ENCODE results near the gene SLC6A12. TPM values are rescaled to one million over a fixed set of nuclear protein-coding genes. Genes with fewer than 3 reads are reported as not detected.

SLC6A12 gene
- total RNA-seq, 4 donors from 2014 or later: 0.57 TPM; not detected in 3

DNA sequence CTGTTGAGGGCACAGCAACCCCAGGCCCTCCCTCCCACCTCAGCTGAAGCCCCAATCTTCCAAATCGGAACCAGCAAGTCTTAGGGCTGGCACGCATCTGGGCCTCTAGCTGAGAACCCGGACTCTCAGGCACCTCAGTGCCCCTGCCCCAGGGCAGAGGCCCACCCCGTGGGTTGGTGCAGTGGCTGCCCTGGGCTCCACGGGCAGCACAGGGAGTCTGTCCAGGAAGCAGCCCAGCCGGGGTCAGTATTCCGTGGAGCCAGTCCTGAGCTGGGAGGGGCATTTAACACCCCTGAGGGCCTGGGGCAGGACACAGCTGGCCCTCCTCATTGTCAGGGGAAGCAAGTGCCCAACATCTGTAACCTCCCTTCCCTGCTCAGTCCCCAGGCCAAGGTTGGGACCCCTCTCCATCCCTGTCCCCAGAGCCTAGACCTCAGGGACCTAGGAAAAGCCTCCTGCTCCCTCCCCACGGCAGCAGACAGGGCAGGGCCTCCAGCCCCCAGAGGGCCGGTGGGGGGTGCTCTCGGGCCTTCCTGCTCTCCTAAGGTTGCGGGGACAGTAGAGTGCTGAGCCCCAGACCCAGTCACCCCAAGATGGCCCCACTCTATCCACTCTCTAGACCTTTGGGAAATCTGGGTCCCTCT lies 36.5 kb downstream of the SLC6A12 start:
- Histone ChIP-seq H3K9me3 (no peaks in the 10 kb centered on the region), H3K4me3 (no peak overlapping the region), H3K36me3 (no peaks in the 10 kb centered on the region), H3K27me3 (peaks cover 0 to 69% (median 0%) of the 10 kb centered on the region in 4 donors), H3K27ac (no peak overlapping the region), H3K4me1 (peaks cover 13 to 56% (median 16%) of the 10 kb centered on the region in 3 donors)
- TF ChIP-seq POLR2A (IDR thresholded peaks at IDR 0.05): no peak
- intact Hi-C loops (cut with DNase I): no loop called here
- DNase-seq: no peak
- WGBS, 2 donors: 33% methylated on average over 1 of the region's 11 CpGs; no CpG with 5 or more reads in 1 of the 2 donors

DNA sequence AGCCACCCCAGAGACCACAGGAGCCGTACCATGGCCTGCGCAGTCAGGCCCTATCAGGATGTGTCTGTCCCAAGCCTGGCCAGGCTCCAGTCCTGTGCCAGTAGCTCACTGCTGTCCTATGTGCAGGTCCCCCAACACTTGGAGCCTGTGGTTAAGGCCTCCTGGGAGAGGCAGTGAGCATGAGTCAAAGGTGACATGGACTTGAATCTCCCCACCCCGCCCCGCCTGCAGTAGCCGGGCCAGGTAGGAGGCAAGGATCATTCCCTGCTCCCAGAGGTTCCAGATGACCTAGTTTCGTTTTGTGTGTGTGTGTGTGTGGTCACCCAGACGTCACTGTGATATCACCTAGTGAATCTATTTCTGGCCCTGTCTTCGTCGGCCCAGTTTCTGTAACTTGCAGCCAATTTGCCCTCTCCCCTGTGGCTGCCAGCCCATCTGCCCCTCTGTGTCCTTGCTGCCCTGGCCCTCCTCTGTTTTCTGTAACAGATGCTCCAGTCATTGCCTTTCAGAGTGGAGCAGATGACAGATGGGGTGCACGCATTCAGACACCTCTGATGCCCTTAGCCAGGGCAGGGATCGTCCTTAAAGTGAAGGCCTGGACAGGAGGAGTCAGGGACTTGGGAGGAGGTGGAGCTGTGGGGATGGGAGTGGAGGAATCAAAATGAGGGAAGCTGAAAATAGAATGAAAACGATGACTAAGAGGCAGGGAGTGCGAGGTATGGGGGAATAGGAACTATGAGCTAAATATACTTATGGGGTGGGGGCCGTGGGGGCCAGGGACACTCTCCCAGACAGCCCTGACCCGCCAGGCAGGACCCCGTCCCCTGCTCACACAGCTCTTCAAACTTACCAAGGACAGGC lies 37.4 kb downstream of the SLC6A12 start:
- Histone ChIP-seq H3K9me3 (no peaks in the 10 kb centered on the region), H3K4me1 (peaks cover 13 to 61% (median 23%) of the 10 kb centered on the region in 3 donors), H3K27ac (peak overlapping the region in 1 of 4 donors; percentile 5), H3K27me3 (peaks cover 0 to 69% (median 0%) of the 10 kb centered on the region in 4 donors), H3K36me3 (no peaks in the 10 kb centered on the region), H3K4me3 (no peak overlapping the region)
- TF ChIP-seq, protein P1, sequence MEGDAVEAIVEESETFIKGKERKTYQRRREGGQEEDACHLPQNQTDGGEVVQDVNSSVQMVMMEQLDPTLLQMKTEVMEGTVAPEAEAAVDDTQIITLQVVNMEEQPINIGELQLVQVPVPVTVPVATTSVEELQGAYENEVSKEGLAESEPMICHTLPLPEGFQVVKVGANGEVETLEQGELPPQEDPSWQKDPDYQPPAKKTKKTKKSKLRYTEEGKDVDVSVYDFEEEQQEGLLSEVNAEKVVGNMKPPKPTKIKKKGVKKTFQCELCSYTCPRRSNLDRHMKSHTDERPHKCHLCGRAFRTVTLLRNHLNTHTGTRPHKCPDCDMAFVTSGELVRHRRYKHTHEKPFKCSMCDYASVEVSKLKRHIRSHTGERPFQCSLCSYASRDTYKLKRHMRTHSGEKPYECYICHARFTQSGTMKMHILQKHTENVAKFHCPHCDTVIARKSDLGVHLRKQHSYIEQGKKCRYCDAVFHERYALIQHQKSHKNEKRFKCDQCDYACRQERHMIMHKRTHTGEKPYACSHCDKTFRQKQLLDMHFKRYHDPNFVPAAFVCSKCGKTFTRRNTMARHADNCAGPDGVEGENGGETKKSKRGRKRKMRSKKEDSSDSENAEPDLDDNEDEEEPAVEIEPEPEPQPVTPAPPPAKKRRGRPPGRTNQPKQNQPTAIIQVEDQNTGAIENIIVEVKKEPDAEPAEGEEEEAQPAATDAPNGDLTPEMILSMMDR (IDR thresholded peaks at IDR 0.05): no peak
- WGBS, 2 donors: 25 to 42% methylated on average over 8 to 13 of the region's 16 CpGs
- DNase-seq: no peak
- intact Hi-C loops (cut with DNase I): no loop called here

DNA sequence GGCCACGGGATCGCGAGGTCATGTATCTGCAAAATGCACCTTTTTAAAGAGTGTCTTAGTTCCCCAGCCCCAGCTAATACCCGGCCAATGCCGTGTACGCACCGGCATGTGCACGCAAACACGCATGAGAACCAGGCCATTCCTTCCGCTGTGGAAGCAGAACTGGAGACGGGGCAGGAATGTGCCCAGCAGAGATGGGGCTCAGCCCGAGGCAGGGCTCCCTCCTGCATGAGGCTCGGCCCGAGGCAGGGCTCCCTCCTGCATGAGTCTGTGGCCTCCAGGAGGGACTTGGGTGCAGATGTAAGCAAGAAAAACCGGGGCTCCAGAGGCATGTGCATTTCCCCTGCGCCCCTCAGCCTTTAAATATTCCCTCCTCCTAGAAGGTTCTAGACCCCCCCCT lies 38.2 kb downstream of the SLC6A12 start:
- peaks cover 13 to 61% (median 23%) of the 10 kb centered on the region in 3 donors for H3K4me1 ChIP-seq
- no peak overlapping the region for H3K4me3 ChIP-seq
- no CpG with 5 or more reads among the region's 16 CpGs for WGBS, 2 donors
- no peak for DNase-seq
- TF ChIP-seq, protein P1 (IDR thresholded peaks at IDR 0.05): no peak
- no peak for TF ChIP-seq POLR2A (IDR thresholded peaks at IDR 0.05)
- no peaks in the 10 kb centered on the region for H3K36me3 ChIP-seq
- intact Hi-C loops (cut with DNase I): no loop called here
- no peak overlapping the region for H3K27ac ChIP-seq
- H3K9me3 ChIP-seq: no peaks in the 10 kb centered on the region
- peaks cover 0 to 70% (median 0%) of the 10 kb centered on the region in 4 donors for H3K27me3 ChIP-seq

DNA sequence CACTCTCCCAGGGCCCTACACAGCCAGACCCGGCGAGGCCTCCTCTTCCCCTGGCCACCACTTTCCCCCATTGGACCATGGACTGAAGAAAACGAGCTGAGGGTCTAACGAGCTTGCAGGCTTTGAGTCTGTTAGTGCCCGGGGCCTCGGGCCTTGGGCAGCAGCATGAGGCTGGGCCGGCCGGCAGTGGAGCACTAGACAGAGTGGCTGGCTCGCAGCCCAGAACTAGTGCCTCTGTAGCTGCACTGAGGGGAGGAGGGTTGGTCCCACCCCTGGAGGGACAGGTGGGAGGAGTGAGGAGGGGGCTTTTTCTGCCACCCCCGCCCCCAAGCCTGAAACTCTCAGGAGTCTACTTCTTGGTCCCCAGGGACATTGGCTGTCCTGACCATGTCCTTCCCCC lies 38.7 kb downstream of the SLC6A12 start:
- H3K4me3 ChIP-seq: no peak overlapping the region
- peaks cover 13 to 60% (median 23%) of the 10 kb centered on the region in 3 donors for H3K4me1 ChIP-seq
- H3K27me3 ChIP-seq: peaks cover 0 to 75% (median 0%) of the 10 kb centered on the region in 4 donors
- DNase-seq: no peak
- H3K9me3 ChIP-seq: no peaks in the 10 kb centered on the region
- no peak for TF ChIP-seq POLR2A (IDR thresholded peaks at IDR 0.05)
- TF ChIP-seq, protein P1 (IDR thresholded peaks at IDR 0.05): no peak
- WGBS, 2 donors: 69% methylated on average over 5 of the region's 10 CpGs; no CpG with 5 or more reads in 1 of the 2 donors
- H3K27ac ChIP-seq: no peak overlapping the region
- intact Hi-C loops (cut with DNase I): no loop called here
- H3K36me3 ChIP-seq: no peaks in the 10 kb centered on the region

DNA sequence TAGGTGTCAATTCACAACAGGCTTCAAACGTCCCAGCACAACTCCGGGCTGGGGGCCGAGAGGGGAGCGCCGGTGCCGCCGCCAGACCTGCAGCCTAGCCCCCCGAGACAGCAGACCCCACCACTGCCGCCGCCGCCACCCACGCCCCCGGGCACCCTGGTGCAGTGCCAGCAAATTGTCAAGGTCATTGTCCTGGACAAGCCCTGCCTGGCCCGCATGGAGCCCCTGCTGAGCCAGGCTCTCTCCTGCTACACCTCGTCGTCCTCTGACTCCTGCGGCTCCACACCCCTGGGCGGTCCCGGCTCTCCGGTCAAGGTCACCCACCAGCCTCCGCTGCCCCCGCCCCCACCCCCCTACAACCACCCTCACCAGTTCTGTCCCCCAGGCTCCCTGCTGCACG lies 39.4 kb downstream of the SLC6A12 start:
- intact Hi-C loops (cut with DNase I): no loop called here
- no peak overlapping the region for H3K4me3 ChIP-seq
- H3K9me3 ChIP-seq: no peaks in the 10 kb centered on the region
- peaks cover 0 to 78% (median 0%) of the 10 kb centered on the region in 4 donors for H3K27me3 ChIP-seq
- no peak overlapping the region for H3K27ac ChIP-seq
- no peak for DNase-seq
- WGBS, 2 donors: 78% methylated on average over 9 of the region's 23 CpGs; no CpG with 5 or more reads in 1 of the 2 donors
- peaks cover 13 to 53% (median 18%) of the 10 kb centered on the region in 3 donors for H3K4me1 ChIP-seq
- no peaks in the 10 kb centered on the region for H3K36me3 ChIP-seq
- TF ChIP-seq, protein P1 (IDR thresholded peaks at IDR 0.05): no peak
- TF ChIP-seq POLR2A (IDR thresholded peaks at IDR 0.05): no peak
